Endothelial cell of umbilical vein (primary cell): ENCODE measurements around the gene SGPL1.

ENCODE experiments used
- CTCF ChIP-seq, 2 donors: IDR thresholded peaks; 1 replicate in 1 of 2; 2 replicates in 1 of 2; pipeline ENCODE4 v1.5.1; 2011; ENCODE audit warnings: low read length in 2 of 2, mild to moderate bottlenecking in 2 of 2, moderate library complexity in 2 of 2, control low read depth in 1 of 2, inconsistent platforms in 1 of 2, low read depth in 1 of 2; ENCODE audit not compliant: insufficient read depth in 1 of 2; ENCODE audit errors: extremely low read depth in 1 of 2
- EZH2 ChIP-seq: IDR thresholded peaks from 2 replicates; pipeline ENCODE4 v1.6.1; 2012; ENCODE audit warnings: borderline replicate concordance, low read depth, mild to moderate bottlenecking, moderate library complexity, low read length, inconsistent platforms; ENCODE audit not compliant: severe bottlenecking
- POLR2A ChIP-seq: IDR thresholded peaks from 2 replicates; pipeline ENCODE4 v1.6.1; 2012; ENCODE audit warnings: low read depth, mild to moderate bottlenecking, control low read depth, low read length
- POLR2AphosphoS5 ChIP-seq: IDR thresholded peaks from 2 replicates; pipeline ENCODE4 v1.6.1; 2012; ENCODE audit warnings: low read depth, mild to moderate bottlenecking, control low read depth, low read length, moderate library complexity; ENCODE audit not compliant: insufficient read depth
- TF ChIP-seq, protein P1 (sequence below): IDR thresholded peaks from 2 replicates; pipeline ENCODE4 v1.6.1; 2011; ENCODE audit not compliant: insufficient read depth, insufficient read length

GRCh38 chr10:70814126-70814525 is 1.6 kb upstream of the SGPL1 start:
- TF ChIP-seq POLR2A (no peak), CTCF (IDR thresholded peaks at IDR 0.05; ENCODE audit: extremely low read depth in 1 of 2, insufficient read depth in 1 of 2, low read depth in 1 of 2, low read length in 2 of 2) (no peak), EZH2 (no peak), POLR2AphosphoS5 (no peak)
- TF ChIP-seq, protein P1, sequence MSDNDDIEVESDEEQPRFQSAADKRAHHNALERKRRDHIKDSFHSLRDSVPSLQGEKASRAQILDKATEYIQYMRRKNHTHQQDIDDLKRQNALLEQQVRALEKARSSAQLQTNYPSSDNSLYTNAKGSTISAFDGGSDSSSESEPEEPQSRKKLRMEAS: no peak
